Effector memory CD4-positive, alpha-beta T cell (primary cell): Measurements from ENCODE around the gene NAPG.
"Not testable (repeated sequence)": the region's sequence is repeated elsewhere in the genome, so short reads cannot be mapped to it uniquely, and the experiment has no call there.

ENCODE experiments used
- DNase-seq, 3 donors: peaks; one replicate each; pipeline ENCODE4 v3.0.0-alpha.2; 2020
- H3K27ac ChIP-seq: 2 replicates; pipeline ENCODE4 v1.7.0; 2013; ENCODE audit warnings: mild to moderate bottlenecking, low read length, moderate library complexity; ENCODE audit not compliant: insufficient read depth, poor library complexity, severe bottlenecking
- H3K27me3 ChIP-seq: replicated peaks from 2 replicates; pipeline ENCODE4 v1.7.0; 2013; ENCODE audit warnings: mild to moderate bottlenecking, low read length; ENCODE audit not compliant: insufficient read depth, control insufficient read depth, poor library complexity, severe bottlenecking
- H3K36me3 ChIP-seq: 2 replicates; pipeline ENCODE4 v1.7.0; 2013; ENCODE audit warnings: mild to moderate bottlenecking, low read length, moderate library complexity; ENCODE audit not compliant: control insufficient read depth, insufficient read depth
- H3K4me1 ChIP-seq: 2 replicates; pipeline ENCODE4 v1.7.0; 2013; ENCODE audit warnings: low read length, mild to moderate bottlenecking; ENCODE audit not compliant: control insufficient read depth, insufficient read depth, poor library complexity, severe bottlenecking
- H3K4me3 ChIP-seq: 2 replicates; pipeline ENCODE4 v1.7.0; 2013; ENCODE audit warnings: low read length, low read depth, mild to moderate bottlenecking; ENCODE audit not compliant: insufficient read depth, poor library complexity, severe bottlenecking
- H3K9me3 ChIP-seq: 2 replicates; pipeline ENCODE4 v1.7.0; 2013; ENCODE audit warnings: mild to moderate bottlenecking, low read length, moderate library complexity; ENCODE audit not compliant: control insufficient read depth

The NAPG gene

DNA sequence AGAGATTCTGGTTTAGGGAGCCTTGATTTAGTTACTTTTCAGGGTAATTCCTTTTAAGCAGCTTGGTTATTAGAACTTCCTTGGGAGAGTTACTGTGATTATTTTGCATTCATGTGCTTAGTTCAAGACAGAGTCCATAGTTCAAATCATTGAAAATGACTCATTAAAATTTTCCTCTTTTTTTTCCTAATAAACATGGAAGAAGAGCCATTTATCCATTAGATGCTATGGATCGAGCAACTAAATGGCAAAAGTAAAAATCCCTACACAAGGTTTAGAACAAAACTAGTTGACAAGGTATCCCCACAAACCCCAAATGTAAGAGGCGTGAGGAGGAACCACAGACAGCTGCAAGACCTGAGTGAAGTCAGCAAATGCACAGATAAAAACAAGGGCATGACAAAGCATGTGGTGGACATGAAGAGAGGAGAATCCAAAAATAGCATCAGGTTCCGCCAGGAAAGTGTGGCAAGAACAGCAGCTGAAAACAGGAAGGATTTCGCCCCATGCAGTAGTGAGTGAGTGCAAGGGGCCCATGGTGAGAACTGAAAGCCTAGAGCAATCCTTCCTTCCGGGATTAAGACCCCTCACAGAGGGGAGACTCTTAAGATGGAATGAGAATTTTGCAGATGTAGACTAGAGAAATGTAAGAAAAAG is 67.7 kb downstream of the NAPG start:
- H3K27ac ChIP-seq, H3K4me1 ChIP-seq, H3K9me3 ChIP-seq, H3K4me3 ChIP-seq, DNase-seq, H3K36me3 ChIP-seq, H3K27me3 ChIP-seq: not testable (repeated sequence)

- not testable (repeated sequence) for H3K4me3 ChIP-seq, H3K9me3 ChIP-seq, H3K27ac ChIP-seq, H3K4me1 ChIP-seq, H3K36me3 ChIP-seq, H3K27me3 ChIP-seq, DNase-seq
Measured at GRCh38 chr18:10595917-10596316, 70.1 kb downstream of the NAPG start.

GRCh38 chr18:10597695-10598094 is 71.9 kb downstream of the NAPG start:
- H3K27ac ChIP-seq, H3K9me3 ChIP-seq, H3K4me1 ChIP-seq, H3K36me3 ChIP-seq, DNase-seq, H3K4me3 ChIP-seq, H3K27me3 ChIP-seq: not testable (repeated sequence)

DNA sequence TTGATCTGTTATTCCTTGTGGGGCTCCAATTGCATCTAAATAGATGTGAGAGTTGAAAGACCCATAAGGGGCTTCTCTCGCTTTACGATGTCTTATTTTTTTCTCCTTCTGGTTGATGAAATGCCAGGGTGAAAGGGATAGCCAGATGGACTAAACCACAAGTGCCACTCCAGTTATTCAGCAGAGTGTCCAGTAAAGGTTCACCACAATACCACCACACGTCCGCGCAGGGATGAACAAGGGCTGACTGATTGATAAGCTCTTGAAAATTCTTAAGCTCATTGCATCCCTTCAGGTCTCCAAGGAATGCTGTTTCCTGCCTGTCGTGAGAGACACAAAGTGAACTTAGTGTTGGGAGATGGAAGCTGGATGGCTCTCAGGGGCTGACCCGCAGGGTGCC is 74.9 kb downstream of the NAPG start:
- H3K9me3 ChIP-seq, H3K27ac ChIP-seq, H3K27me3 ChIP-seq, DNase-seq, H3K4me1 ChIP-seq, H3K36me3 ChIP-seq, H3K4me3 ChIP-seq: not testable (repeated sequence)
